ENCODE data around the gene ZBTB21.

Gene ZBTB21

DNA sequence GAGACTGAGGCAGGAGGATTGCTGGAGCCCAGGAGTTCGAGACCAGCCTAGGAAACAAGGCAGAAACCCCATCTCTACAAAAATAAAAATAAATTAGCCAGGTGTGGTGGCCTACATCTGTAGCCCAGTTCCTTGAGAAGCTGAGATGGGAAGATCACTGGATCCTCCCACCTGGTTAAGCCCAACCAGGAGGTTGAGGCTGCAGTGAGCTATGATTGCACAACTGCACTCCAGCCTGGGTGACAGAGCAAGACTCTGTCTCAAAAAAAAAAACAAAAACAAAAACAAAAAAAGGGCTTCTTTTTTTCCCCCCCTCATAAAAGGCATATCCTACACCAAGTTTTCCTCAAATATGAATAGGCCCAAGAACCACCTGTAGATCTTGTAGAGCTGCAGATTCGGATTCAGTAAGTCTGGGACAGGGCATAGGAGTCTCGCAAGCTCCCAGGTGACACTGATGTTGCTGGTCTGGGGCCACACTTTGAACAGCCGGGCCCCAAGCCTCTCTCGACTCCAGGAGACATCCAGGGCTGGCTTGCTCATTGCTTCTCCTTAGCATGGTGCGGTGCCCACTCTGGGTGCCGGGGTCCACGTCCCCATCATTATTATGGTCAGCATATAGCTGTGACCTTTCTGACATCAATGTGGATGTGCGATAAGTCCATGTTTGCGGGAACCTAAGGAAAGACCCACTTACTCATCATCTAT is 38.9 kb upstream of the ZBTB21 start:
- TF ChIP-seq, protein P1, sequence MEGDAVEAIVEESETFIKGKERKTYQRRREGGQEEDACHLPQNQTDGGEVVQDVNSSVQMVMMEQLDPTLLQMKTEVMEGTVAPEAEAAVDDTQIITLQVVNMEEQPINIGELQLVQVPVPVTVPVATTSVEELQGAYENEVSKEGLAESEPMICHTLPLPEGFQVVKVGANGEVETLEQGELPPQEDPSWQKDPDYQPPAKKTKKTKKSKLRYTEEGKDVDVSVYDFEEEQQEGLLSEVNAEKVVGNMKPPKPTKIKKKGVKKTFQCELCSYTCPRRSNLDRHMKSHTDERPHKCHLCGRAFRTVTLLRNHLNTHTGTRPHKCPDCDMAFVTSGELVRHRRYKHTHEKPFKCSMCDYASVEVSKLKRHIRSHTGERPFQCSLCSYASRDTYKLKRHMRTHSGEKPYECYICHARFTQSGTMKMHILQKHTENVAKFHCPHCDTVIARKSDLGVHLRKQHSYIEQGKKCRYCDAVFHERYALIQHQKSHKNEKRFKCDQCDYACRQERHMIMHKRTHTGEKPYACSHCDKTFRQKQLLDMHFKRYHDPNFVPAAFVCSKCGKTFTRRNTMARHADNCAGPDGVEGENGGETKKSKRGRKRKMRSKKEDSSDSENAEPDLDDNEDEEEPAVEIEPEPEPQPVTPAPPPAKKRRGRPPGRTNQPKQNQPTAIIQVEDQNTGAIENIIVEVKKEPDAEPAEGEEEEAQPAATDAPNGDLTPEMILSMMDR (IDR thresholded peaks at IDR 0.05): no peak
- no peaks in the 10 kb centered on the region for H3K36me3 ChIP-seq
- intact Hi-C loops (cut with DNase I; ENCODE audit: low total_unique reads): loop anchor here (10.0 kb wide), 1 partner anchor 56 kb away; no protein-coding TSS in a partner anchor
- no peaks in the 10 kb centered on the region for H3K27me3 ChIP-seq
- no peaks in the 10 kb centered on the region for H3K9me3 ChIP-seq
- DNase-seq: no peak
- H3K4me1 ChIP-seq: peaks cover 0 to 23% (median 12%) of the 10 kb centered on the region in 4 donors
- no peak overlapping the region for H3K4me3 ChIP-seq
- peak overlapping the region; percentile 76 to 77 for H3K27ac ChIP-seq

DNA sequence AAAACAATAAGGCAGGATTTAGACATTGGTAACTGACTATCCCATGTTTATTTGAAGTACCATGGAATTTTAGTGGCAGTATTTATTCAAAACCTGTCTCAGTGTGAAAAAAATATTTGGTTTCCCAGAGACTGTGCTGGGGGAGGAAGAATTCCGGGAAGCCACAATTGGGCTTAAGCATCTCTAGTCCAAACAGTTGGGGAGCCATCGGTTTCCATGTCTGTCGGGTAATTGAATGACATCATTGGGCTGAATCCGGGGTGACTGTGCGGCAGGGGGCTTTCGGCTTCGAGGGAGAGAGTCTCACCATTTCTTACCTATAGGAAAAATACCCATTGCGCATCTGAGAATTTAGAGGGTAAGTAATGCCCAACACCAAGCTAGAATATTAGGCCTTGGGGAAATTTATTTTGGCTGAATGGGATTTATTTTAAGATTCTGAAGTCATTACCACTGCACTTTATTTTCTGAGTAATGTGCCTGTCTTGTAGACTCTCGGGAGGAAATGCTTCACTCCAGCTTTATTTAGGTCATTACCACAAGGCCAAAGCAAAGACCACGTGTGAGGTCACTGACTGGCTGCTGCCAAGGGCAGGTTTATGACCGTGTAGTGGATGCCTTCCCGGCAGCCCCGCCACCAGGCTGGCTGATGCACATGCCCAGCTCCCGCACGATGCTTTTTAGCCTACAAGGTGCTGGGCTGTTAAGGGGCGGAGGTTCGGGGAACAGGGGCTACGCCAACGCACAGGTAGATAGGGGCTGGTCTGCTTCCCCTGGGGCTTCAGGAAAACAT is 37.9 kb upstream of the ZBTB21 start:
- intact Hi-C loops (cut with DNase I; ENCODE audit: low total_unique reads): loop anchor here (10.0 kb wide), 1 partner anchor 57 kb away; no protein-coding TSS in a partner anchor
- Histone ChIP-seq H3K4me3 (no peak overlapping the region), H3K27ac (peak overlapping the region; percentile 76 to 77), H3K9me3 (no peaks in the 10 kb centered on the region), H3K4me1 (peaks cover 0 to 23% (median 12%) of the 10 kb centered on the region in 4 donors), H3K36me3 (no peaks in the 10 kb centered on the region), H3K27me3 (no peaks in the 10 kb centered on the region)
- TF ChIP-seq, protein P1 (IDR thresholded peaks at IDR 0.05): peak in 1 of 2 experiments; percentile 28
- peak; percentile 80 to 94 for DNase-seq

DNA sequence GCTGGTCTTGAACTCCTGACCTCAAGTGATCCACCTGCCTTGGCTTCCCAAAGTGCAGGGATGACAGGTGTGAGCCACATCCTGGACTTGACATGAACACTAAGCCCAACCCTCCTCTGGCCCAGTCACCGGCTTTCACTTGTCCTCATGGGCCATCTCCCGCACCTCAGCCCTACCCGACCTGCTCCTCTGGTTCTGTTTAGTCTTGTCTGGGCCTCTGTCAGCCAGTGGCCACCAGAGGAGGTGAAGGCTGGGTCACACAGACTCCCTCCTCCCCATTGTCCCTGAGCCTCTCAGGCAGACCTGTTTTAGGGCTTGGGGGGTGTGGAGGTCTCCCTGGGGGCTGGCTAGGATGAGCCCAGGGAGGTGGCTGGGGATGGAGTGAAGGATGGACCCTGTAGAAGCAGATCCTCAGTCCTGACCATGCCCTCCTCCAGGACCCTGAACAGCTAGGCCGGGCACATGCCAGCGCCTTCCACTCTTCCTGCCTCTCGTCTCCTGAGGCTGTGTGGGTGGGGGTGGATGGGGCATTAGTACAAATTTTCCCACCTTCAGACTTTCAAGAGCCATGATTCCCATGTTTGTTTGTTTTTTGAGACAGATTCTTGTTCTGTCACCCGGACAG is 34.8 kb upstream of the ZBTB21 start:
- TF ChIP-seq, protein P1 (IDR thresholded peaks at IDR 0.05): no peak
- Histone ChIP-seq H3K27me3 (no peaks in the 10 kb centered on the region), H3K27ac (no peak overlapping the region), H3K36me3 (no peaks in the 10 kb centered on the region), H3K4me3 (no peak overlapping the region), H3K9me3 (no peaks in the 10 kb centered on the region), H3K4me1 (peaks cover 0 to 32% (median 17%) of the 10 kb centered on the region in 4 donors)
- no peak for DNase-seq
- intact Hi-C loops (cut with DNase I; ENCODE audit: low total_unique reads): loop anchor here (10.0 kb wide), 1 partner anchor 60 kb away; no protein-coding TSS in a partner anchor

DNA sequence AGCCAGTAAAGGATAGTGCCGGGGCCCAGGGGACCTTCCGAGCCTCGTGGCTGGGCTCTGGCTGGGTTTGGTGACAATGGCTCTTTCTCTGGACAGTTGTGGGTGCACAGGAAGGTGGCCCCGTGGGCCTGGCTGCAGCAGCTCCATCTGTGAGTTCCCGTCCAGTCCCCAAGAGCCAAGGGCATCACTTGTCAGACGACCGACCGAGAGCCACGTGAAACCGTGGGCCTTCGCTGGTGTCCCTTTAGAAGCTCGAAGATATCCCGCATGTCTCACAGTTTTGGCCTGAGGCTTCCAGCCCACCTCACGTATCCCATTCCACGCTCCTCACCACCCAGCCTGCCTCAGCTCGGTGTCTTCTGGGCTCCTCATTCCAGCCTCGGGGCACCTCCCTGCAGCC is 33.8 kb upstream of the ZBTB21 start:
- no peaks in the 10 kb centered on the region for H3K36me3 ChIP-seq
- H3K27me3 ChIP-seq: no peaks in the 10 kb centered on the region
- TF ChIP-seq, protein P1 (IDR thresholded peaks at IDR 0.05): no peak
- no peak overlapping the region for H3K4me3 ChIP-seq
- no peak for DNase-seq
- H3K9me3 ChIP-seq: peaks cover 0 to under 1% (median 0%) of the 10 kb centered on the region in 3 donors
- intact Hi-C loops (cut with DNase I; ENCODE audit: low total_unique reads): loop anchor here (10.0 kb wide), 1 partner anchor 61 kb away; no protein-coding TSS in a partner anchor
- peaks cover 0 to 42% (median 22%) of the 10 kb centered on the region in 4 donors for H3K4me1 ChIP-seq
- H3K27ac ChIP-seq: no peak overlapping the region

DNA sequence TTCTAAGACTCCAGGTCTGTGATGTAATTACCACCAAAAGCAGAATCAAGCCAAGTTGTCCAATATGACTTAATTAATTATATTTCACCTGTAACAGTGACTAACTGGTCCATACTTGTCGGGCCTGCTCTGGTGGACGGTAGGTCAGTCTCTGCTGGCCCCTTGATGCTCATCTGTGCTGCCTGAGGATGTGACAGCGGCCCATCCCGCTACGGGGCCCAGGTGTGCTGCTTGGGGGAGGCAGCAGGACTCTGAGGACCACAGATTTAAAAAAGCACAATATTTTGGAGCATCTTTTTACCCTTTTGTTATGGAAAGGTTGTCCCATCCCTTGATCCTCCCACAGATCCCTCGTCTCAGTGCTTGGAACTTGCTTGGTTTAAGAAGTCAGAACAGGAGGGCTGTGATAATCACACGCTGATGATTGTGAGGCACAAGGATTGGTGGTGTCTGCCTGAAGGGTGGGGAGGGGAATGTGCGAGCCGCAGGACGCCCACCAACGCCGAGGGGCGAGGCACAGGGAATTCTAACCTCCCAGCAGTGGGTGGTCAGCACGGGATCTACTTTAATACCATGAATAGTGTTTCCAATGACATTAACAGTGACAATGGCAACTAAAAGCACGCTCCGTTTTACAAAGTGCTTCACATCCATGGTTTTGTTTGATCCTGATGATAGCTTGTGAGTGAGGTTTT is 33.2 kb upstream of the ZBTB21 start:
- DNase-seq: no peak
- H3K36me3 ChIP-seq: no peaks in the 10 kb centered on the region
- H3K27me3 ChIP-seq: no peaks in the 10 kb centered on the region
- H3K9me3 ChIP-seq: peaks cover 0 to 5% (median 0%) of the 10 kb centered on the region in 3 donors
- intact Hi-C loops (cut with DNase I; ENCODE audit: low total_unique reads): loop anchor here (10.0 kb wide), 1 partner anchor 61 kb away; no protein-coding TSS in a partner anchor
- no peak overlapping the region for H3K4me3 ChIP-seq
- no peak overlapping the region for H3K27ac ChIP-seq
- TF ChIP-seq, protein P1 (IDR thresholded peaks at IDR 0.05): no peak
- peaks cover 0 to 37% (median 17%) of the 10 kb centered on the region in 4 donors for H3K4me1 ChIP-seq
